K562 (cell line): ENCODE data around the gene SNRNP70. TPM values are rescaled to one million over a fixed set of nuclear protein-coding genes. Genes with fewer than 3 reads are reported as not detected.

ENCODE experiments used
- CTBP1 ChIP-seq: fragments of 450-650 bp; IDR thresholded peaks from 2 replicates; pipeline ENCODE4 v1.6.1; 2016; ENCODE audit warnings: borderline replicate concordance
- REST ChIP-seq, 2 experiments: fragments of 450-650 bp; formaldehyde crosslinking in 1 of 2; IDR thresholded peaks; 2 replicates each; pipeline versions ENCODE4 v1.4.0 to v1.6.1; 2014 to 2020; ENCODE audit warnings: mild to moderate bottlenecking in 2 of 2, borderline replicate concordance in 1 of 2, low read depth in 1 of 2
- ZNF586 ChIP-seq: fragments of 450-650 bp; formaldehyde crosslinking; conservative IDR thresholded peaks from 2 replicates; pipeline ENCODE4 v1.4.0; 2020; ENCODE audit warnings: mild to moderate bottlenecking, moderate library complexity
- polyA plus RNA-seq, 8 experiments: library from polyadenylated mRNA; depleted of rRNA in 4 of 8; stranded (reverse) in 5 of 8; unstranded in 3 of 8; fragments of >200 nt; fragmentation: Nextera tagmentation in 2 of 8; fragmentation: Illumina TruSeq in 1 of 8; extraction: Ambion mirVana in 2 of 8; extraction: Trizol in 1 of 8; gene quantifications; 2 replicates each; pipeline versions ENCODE4 v1.2.1 to v1.2.3, GENCODE V29; 2011 to 2014; ENCODE audit warnings: inconsistent platforms in 1 of 8, missing spikeins in 1 of 8
- total RNA-seq, 7 experiments: library from RNA; depleted of rRNA in 6 of 7; stranded (reverse); fragments of >200 nt in 6 of 7; fragmentation: Illumina TruSeq in 2 of 7; extraction: Trizol in 2 of 7; gene quantifications; 2 replicates each; pipeline versions ENCODE4 v1.2.1 to v1.2.3, GENCODE V29; 2011 to 2021; ENCODE audit warnings: low replicate concordance in 1 of 7

Gene SNRNP70
- total and polyA plus RNA-seq, 9 of the 15 experiments (the other 6 are each of a cell fraction or from before 2014, with no cell fraction given), result 2.8 to 496 (median 136) TPM

- TF ChIP-seq REST (IDR thresholded peaks at IDR 0.05; ENCODE audit: borderline replicate concordance), result peak; percentile 83
- TF ChIP-seq REST (CRISPR knock-in tag; IDR thresholded peaks at IDR 0.05; ENCODE audit: low read depth), result no peak
- TF ChIP-seq ZNF586 (CRISPR knock-in tag), result no peak
- peak; percentile 54; the same call in 1 of the 2 replicates for TF ChIP-seq CTBP1
Measured at GRCh38 chr19:49097453-49098288, 12.4 kb downstream of the SNRNP70 start (continued).
